Caki2 (cell line): Measurements from ENCODE around the gene SEZ6L. TPM values are rescaled to one million over a fixed set of nuclear protein-coding genes. Genes with fewer than 3 reads are reported as not detected.
A peak's percentile ranks its signal among the peaks of the same experiment; 100 is the strongest.

Source experiments
- DNase-seq: peaks from one replicate; pipeline ENCODE4 v3.0.0-alpha.2; 2015; ENCODE audit warnings: low read depth
- in situ Hi-C: cut with HindIII; loops from 2 replicates; pipeline ENCODE4 v1.10.0; 2016; ENCODE audit warnings: low sequenced_read_pairs, low pct_unique_long_range_greater_than_20kb, mixed read lengths
- total RNA-seq: library from RNA; depleted of rRNA; stranded (reverse); fragments of >200 nt; shearing (Covaris generic); gene quantifications from 2 replicates; pipeline ENCODE4 v1.2.3, GENCODE V29; 2014; ENCODE audit warnings: low replicate concordance

SEZ6L gene
- total RNA-seq, 1 experiment from 2014 or later = not detected

DNA sequence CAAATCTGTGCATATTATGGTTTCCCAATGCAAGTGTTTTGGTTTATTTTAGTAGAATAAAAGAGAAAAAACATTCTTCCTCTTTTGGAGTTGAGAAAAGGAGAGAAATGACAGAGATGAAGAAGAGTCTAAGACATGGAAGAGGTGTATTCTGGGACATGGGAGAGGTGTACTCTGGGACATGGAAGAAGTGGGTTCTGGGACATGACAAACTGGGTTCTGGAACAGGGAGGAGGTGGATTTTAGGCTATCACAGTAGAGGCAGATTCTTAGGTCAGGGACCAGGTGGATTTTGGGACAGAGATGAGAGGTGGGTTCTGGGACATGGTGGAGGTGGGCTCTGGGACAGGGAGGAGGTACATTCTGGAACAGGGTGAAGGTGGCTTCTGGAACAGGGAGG, 257.7 kb downstream of the SEZ6L start:
- in situ Hi-C loops = no loop called here
- DNase-seq = no peak

DNA sequence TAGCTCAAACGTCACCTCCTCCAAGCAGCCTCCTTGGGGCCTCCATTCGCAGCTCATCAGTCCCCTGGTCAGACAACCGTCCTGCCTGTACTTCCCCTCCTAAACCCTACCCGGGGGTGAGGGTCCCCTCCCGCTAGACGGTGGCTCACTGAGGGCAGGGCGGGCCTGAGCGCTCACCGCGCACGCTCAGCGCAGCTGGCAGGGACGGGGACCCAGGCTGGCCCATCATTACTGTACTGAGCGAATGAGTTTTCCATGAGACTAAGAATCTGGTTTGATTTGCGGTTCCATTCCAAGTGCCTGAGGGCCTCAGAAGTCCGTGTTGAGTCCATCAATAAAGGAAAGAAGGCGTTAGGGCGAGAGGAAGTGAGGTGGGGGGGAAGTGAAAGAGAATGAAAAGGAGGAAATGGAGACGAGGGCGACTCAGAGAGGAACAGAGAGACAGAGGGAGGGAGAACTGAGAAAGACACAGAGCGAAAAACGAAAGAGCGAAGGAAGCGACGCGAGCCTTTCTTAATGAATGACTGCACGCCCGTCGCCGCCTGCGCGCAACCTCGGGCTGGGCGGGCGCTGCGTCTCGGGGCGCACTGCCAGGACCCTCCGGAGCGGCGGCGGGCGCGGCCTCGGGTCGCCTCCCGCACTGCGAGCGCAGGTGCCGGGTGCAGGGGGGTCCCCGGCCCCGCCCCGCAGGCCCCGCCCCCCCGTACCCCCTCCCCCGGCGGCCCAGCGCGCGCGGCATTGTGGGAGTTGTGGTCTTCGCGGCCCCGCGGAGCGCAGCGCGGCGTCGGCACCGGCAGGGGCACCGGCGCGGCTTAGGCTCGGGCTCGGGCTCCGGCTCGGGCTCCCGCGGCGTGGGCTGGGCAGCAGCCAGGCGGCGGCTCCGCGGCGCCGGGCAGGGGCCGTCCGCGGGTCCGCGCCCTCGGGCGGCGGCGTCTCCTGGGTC, 259.5 kb downstream of the SEZ6L start, which contains the start of gene ASPHD2:
Gene ASPHD2 (plus strand): TSS at position 746 of the 943 bp plus-strand sequence. CDS start 4,356 bp downstream, outside the sequence.
- in situ Hi-C loops = no loop called here

DNA sequence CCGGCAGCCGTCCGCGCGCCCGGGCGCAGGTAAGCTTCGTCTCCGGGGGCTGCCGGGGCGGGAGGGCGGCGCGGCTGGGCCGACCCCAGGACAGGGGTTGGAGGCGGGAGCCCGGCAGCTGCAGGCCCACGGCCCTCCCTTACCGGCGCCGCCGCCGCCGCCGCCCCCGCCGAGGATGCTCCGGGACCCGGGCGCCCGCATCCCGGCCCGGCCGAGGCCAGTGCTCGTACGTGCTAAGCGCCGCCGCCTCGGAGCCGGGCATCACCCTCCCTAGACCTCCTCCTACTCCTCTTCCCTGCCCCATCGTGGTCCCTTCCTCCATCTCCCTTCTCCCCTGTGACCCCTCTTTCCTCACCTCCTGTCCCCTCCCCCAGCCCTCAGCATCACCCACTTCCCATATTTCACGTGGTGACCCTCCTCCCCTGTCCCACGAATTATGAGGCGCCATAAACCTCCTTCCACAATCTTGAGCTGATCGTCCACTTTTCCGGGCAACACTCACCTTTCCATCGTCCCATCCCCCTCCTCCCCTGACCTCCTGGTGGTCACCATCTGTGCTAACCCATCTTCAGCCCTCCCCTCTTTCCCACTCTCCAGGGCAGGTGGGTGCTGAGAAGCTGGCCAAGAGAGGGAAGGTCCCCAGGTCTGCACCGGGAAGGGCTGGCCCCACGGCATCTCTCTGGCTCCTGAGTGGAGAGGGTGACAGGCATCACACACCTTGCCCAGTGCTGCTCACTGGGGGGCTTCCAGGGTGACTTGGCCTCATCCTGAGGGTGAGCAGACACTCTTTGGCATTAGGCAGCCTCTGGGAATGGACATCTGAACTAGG, 260.4 kb downstream of the SEZ6L start:
- in situ Hi-C loops = no loop called here
- no peak for DNase-seq

More for the DNA sequence above, 259.5 kb downstream of the SEZ6L start, which contains the start of gene ASPHD2:
- peak; percentile 66 for DNase-seq

DNA sequence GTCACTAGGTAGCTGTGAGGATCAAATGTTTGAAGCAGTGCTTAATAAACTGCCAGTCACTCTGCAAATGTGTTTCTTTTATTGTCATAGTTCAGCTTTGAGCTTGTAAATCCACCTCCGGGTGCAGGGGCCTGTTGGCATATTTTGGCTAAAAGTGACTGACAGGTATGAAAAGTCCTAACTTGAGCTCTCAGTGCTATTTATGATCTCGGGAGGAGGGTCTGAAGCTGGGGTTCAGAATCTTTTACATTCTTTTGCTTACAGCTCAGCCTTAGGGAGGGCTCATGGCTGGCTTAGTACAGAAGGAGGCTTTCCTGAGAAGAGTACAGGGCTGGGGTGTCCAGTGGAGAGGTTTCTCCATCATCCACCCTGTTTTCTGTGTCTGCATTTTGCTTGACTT, 261.3 kb downstream of the SEZ6L start:
- in situ Hi-C loops = no loop called here
- DNase-seq = no peak

DNA sequence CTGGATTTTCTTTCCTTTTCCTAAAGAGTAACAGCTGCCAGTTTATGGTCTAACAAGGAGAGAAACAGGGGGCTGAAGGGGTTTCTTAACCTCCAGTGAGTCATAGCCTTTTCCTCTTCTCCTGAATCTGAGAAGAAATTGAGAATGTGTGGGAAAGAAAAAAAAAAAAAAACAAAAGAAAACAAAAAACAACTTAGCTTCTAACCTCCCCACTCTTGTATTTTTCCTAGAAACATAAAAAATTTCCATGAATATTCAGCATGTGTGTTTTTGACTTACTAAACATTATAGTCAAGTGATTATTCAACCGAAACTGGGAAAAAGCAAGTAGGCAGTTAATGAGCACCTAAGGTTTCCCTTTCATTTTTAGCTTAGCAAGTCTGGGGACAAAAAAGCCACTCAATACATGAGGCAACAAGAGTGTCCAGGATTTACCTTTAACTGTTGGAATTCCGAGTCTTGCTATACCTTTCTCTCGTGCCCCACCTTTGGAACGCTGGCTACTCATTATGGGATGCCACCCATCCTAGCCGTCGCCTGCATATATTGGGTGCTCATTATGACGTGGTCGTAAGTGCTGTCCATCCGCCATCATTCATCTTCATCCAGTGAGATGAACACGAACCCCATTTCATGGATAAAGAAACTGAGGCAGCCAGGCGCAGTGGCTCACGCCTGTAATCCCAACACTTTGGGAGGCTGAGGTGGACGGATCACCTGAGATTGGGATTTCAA, 262.2 kb downstream of the SEZ6L start:
- no peak for DNase-seq
- in situ Hi-C loops = no loop called here

DNA sequence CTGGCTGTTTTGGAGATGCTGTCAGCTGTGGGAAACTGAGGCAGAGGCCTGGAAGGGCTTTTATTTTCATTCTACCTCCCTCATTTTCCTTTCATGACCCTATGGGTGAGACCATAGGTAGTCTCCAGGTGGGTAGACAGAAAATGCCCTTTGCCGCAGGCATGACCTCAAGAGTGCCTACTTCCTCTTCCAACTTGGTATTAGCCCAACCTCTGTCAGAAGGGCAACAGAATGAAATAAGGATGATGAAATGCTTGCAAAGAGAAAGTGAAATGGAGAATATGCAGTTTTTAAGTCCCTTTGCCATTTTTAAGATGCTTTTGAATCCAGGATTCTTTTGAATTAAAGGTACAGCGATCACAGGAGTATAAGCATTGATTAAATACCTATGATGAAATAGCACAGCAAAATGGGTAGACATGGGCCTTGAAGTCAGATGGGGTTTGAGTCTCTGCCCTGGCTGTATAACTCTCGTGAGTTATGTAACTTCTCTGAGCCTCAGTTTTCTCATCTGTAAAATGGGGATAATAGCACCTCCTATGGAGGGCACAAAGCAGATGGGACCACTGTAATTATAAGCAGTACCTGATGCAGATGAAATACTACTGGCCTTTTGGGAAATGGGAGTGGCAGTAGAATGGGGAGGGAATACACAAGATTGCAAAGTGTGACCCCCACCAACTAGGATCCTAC, 263.5 kb downstream of the SEZ6L start:
- DNase-seq = no peak
- in situ Hi-C loops = no loop called here
